Measurements from ENCODE around the gene SAMD14.

The SAMD14 gene

GRCh38 chr17:50154604-50155003, 24.6 kb upstream of the SAMD14 start:
- H3K27ac ChIP-seq: no peak overlapping the region
- TF ChIP-seq ZFX (IDR thresholded peaks at IDR 0.05; ENCODE audit: borderline replicate concordance) (no peak), CTCF (IDR thresholded peaks at IDR 0.05) (no peak)

GRCh38 chr17:50153650-50154575, 24.0 kb upstream of the SAMD14 start:
- TF ChIP-seq ZFX (IDR thresholded peaks at IDR 0.05; ENCODE audit: borderline replicate concordance) (no peak), CTCF (IDR thresholded peaks at IDR 0.05) (no peak)
- no peak overlapping the region; the same call in 1 of the 2 replicates for H3K27ac ChIP-seq

GRCh38 chr17:50152736-50153135, 22.8 kb upstream of the SAMD14 start:
- peak overlapping the region; percentile 89; the same call in 1 of the 2 replicates for H3K27ac ChIP-seq
- TF ChIP-seq CTCF (IDR thresholded peaks at IDR 0.05) (no peak), ZFX (IDR thresholded peaks at IDR 0.05; ENCODE audit: borderline replicate concordance) (no peak)

- peak overlapping the region; percentile 89 for H3K27ac ChIP-seq
- TF ChIP-seq CTCF (IDR thresholded peaks at IDR 0.05) (no peak), ZFX (IDR thresholded peaks at IDR 0.05; ENCODE audit: borderline replicate concordance) (no peak)
These were observed 22.1 kb upstream of the SAMD14 start for GRCh38 chr17:50151937-50152547.

- TF ChIP-seq ZFX (IDR thresholded peaks at IDR 0.05; ENCODE audit: borderline replicate concordance): no peak
- TF ChIP-seq CTCF (IDR thresholded peaks at IDR 0.05): peak; percentile 58
These were observed 21.3 kb upstream of the SAMD14 start for GRCh38 chr17:50151041-50151936.

GRCh38 chr17:50150354-50151040, 20.5 kb upstream of the SAMD14 start, which contains the start of gene PPP1R9B:
TSS of gene PPP1R9B (minus strand) at chr17:50150677. CDS start at chr17:50150513, 164 bp downstream.
- H3K27ac ChIP-seq: peak within 1 kb of the TSS; percentile 89
- no peak for TF ChIP-seq CTCF (IDR thresholded peaks at IDR 0.05)
- no peak for TF ChIP-seq ZFX (IDR thresholded peaks at IDR 0.05; ENCODE audit: borderline replicate concordance)

More at GRCh38 chr17:50151041-50151936, 21.3 kb upstream of the SAMD14 start:
- H3K27ac ChIP-seq: peak overlapping the region; percentile 89

Measured in 22Rv1 (cell line).